Pons (tissue), 1 donor: ENCODE results near the gene MARCO.
"Not testable (repeated sequence)": the region's sequence is repeated elsewhere in the genome, so short reads cannot be mapped to it uniquely, and the experiment has no call there.

Source experiments
- DNase-seq: peaks from one replicate; pipeline ENCODE4 v3.0.0-alpha.2; 2016; ENCODE audit warnings: low spot score

MARCO gene

GRCh38 chr2:118974103-118974993 lies 32.4 kb downstream of the MARCO start:
- no peak for DNase-seq

- DNase-seq: no peak
These were observed 33.1 kb downstream of the MARCO start for GRCh38 chr2:118975133-118975532.

GRCh38 chr2:118978064-118978463 lies 36.1 kb downstream of the MARCO start:
- no peak for DNase-seq

- DNase-seq: no peak
These were observed 37.3 kb downstream of the MARCO start for GRCh38 chr2:118979152-118979861.

- DNase-seq: no peak
These were observed 38.0 kb downstream of the MARCO start for GRCh38 chr2:118980022-118980421.

GRCh38 chr2:118980573-118980972 lies 38.6 kb downstream of the MARCO start:
- no peak for DNase-seq

- DNase-seq: no peak
These were observed 39.6 kb downstream of the MARCO start for GRCh38 chr2:118981632-118982031.

GRCh38 chr2:118982039-118982438 lies 40.0 kb downstream of the MARCO start:
- no peak for DNase-seq

- no peak for DNase-seq
These were observed 41.1 kb downstream of the MARCO start for GRCh38 chr2:118983133-118983532.

- DNase-seq: no peak
These were observed 41.9 kb downstream of the MARCO start for GRCh38 chr2:118983915-118984314.

GRCh38 chr2:118986738-118987137 lies 44.7 kb downstream of the MARCO start:
- no peak for DNase-seq

GRCh38 chr2:118987886-118988285 lies 45.9 kb downstream of the MARCO start:
- DNase-seq: no peak

GRCh38 chr2:118988706-118989105 lies 46.7 kb downstream of the MARCO start:
- no peak for DNase-seq

- no peak for DNase-seq
These were observed 47.5 kb downstream of the MARCO start for GRCh38 chr2:118989481-118989880.

- no peak for DNase-seq
These were observed 49.0 kb downstream of the MARCO start for GRCh38 chr2:118990757-118991545.

GRCh38 chr2:118991554-118991953 lies 49.6 kb downstream of the MARCO start:
- no peak for DNase-seq

GRCh38 chr2:118992740-118993391 lies 50.9 kb downstream of the MARCO start:
- DNase-seq: no peak

- no peak for DNase-seq
These were observed 51.4 kb downstream of the MARCO start for GRCh38 chr2:118993392-118993752.

- no peak for DNase-seq
These were observed 52.2 kb downstream of the MARCO start for GRCh38 chr2:118994172-118994700.

- no peak for DNase-seq
These were observed 52.8 kb downstream of the MARCO start for GRCh38 chr2:118994778-118995177.

- DNase-seq: not testable (repeated sequence)
These were observed 61.9 kb downstream of the MARCO start for GRCh38 chr2:119003856-119004255.

GRCh38 chr2:119004602-119005001 lies 62.6 kb downstream of the MARCO start:
- no peak for DNase-seq
